ENCODE measurements around the gene IL36B.
A peak's percentile ranks its signal among the peaks of the same experiment; 100 is the strongest.

Gene IL36B

GRCh38 chr2:113075600-113075999 is 22.9 kb upstream of the IL36B start:
- no peak for DNase-seq (ENCODE audit: low read depth)

- no peak for DNase-seq (ENCODE audit: low read depth)
Measured at GRCh38 chr2:113075030-113075429, 22.4 kb upstream of the IL36B start.

- DNase-seq (ENCODE audit: low read depth): no peak
Measured at GRCh38 chr2:113073325-113073834, 20.7 kb upstream of the IL36B start.

DNA sequence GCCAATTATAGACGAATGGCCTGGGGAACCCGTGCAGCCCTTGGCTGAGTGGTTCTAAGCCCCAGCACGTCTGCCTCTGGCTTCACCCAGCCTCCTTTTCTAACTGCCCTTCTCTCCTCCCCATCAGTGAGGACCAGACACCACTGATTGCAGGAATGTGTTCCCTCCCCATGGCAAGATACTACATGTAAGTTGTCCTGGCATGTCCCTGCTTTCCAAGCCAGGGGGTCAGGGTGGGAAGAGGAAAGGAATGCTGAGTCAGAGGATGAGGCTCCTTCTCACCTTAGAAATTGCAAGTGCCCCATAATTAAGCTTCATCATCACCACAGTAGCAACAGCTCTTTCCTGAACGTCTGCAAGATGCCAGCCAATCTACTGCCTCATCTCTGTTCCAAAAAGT is 19.9 kb upstream of the IL36B start:
- DNase-seq (ENCODE audit: low read depth): no peak

DNA sequence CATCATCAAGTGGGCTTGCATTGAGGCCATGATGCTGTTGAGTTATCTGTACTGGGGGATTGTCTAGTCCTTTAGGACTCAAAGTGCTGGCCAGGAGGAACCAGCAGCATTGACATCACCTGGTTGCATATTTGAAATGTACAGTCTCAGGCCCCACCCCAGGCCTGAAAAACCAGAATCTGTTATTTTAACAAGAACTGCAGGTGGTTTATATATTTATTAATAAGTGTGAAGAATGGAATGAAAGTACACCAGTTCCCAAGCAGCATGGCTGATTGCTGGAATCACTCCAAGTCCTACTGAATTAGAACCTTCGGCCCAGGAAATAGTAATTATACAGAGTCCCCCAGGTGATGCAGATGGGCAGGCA is 17.9 kb upstream of the IL36B start:
- DNase-seq (ENCODE audit: low read depth): no peak

DNA sequence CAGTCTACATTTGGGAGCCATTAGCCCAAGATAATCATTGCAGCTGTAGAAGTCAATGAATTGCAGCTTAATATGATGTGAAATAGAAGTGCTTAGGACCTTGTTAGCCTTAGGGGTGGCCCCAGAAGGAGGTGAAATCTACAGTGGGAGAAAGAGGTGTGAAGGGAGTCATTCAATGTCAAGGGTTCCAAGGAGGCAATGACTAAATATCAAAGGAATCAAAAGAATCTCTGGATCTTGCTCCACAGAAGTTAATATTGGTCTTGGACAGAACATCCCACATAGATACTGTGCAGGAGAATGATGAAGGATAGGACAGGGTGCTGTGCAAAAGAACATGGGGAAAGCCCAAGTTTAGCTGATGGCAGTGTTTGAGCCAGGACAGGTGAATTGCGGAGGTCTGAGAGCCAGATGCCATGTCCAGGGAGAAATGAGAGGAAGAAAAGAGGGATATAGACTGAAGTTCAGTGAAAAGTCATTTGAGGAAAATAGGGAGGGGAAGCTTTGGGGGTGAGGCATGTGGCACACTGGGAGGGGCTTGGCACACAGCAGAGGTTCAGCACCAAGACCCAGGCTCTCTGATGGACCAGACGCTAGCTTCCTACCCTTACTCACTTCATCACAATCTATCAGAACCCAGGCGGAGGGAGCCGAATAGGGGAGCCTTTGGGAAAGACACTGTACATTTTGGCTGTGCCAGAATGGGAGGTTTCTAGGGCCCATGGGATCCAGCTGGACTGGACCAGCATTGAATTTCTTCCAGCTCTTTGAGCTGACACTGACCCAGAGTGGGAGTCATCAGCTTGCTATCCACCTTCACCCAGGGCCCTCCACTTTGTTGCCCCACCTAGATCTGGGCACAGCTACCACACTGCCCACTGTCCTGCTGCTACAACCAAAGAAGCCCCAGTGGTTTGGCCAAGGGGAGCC is 17.3 kb upstream of the IL36B start:
- peak; percentile 75 for DNase-seq (ENCODE audit: low read depth)

- DNase-seq (ENCODE audit: low read depth): peak; percentile 62
Measured at GRCh38 chr2:113068706-113069485, 16.2 kb upstream of the IL36B start.

DNA sequence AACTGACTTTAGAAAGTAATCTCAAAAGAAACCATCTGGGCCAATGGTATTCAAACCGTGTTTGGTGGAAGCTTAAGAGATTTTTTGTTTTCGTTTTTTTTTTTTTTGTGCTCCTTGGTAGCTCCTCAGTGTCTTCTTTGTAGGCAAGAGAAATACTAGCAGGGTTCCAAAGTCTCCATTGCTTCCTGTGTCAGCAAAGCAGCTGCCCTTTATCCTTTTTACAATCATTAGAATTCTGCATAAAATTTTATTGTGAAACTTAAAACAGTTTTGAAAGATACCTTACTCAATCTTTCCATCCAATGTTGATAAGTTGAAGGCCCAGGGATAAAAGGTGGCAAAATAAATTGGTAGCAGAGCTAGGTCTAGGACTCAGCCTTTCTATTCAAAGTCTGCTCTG is 15.6 kb upstream of the IL36B start:
- DNase-seq (ENCODE audit: low read depth): no peak

DNA sequence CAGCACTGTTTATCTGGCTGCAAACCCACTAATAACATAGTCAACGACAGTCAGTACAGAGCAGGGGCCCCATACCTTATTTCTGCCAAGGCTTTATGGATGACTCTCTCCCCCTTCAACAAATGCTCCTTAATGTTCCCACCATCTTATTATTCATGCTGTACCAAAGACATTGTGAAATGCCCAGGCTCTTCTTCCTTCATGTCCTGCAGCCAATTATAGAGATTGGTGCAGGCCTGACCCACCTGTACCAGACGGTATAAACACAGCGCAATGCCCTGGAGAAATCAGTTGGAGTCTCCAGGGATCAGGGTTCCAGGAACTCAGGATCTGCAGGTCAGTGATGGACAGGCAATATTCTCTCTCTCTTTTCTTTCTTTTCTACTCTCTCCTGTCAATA is 15.0 kb upstream of the IL36B start, which contains the start of gene IL1F10:
IL1F10 (plus strand) TSS at position 290 of the 400 bp plus-strand sequence. CDS start 4,769 bp downstream, outside the sequence.
- no peak for DNase-seq (ENCODE audit: low read depth)

GRCh38 chr2:113064898-113065297 is 12.2 kb upstream of the IL36B start:
- DNase-seq (ENCODE audit: low read depth): no peak

DNA sequence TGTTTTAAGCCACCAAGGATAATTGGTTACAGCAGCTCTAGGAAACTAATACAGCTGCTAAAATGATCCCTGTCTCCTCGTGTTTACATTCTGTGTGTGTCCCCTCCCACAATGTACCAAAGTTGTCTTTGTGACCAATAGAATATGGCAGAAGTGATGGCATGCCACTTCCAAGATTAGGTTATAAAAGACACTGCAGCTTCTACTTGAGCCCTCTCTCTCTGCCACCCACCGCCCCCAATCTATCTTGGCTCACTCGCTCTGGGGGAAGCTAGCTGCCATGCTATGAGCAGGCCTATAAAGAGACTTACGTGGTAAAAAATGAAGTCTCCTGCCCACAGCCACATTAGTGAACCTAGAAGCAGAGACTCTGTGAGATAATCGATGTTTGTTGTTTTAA is 11.6 kb upstream of the IL36B start:
- DNase-seq (ENCODE audit: low read depth): no peak

- DNase-seq (ENCODE audit: low read depth): no peak
Measured at GRCh38 chr2:113061896-113062770, 9.5 kb upstream of the IL36B start.

DNA sequence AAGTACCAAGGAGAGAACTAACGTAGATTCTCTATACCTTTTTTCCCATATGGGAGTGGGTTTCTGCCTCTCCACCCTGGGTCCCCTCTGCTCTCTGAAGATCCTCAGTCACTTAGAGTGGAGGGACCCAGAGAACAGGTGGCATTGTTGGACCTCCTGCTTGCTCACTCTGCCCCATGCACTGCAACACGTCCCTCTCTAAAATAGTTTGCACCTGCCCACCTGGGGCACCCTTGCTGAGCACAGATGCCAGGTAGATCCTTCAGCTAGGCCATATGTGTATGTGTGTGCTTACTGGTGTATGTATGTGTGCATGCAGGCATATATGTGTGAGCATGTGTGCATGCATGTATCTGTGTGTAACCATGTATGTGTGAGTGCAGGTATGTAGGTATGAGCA is 8.6 kb upstream of the IL36B start:
- DNase-seq (ENCODE audit: low read depth): no peak

GRCh38 chr2:113060796-113061195 is 8.1 kb upstream of the IL36B start:
- DNase-seq (ENCODE audit: low read depth): no peak

GRCh38 chr2:113060396-113060795 is 7.7 kb upstream of the IL36B start:
- no peak for DNase-seq (ENCODE audit: low read depth)

DNA sequence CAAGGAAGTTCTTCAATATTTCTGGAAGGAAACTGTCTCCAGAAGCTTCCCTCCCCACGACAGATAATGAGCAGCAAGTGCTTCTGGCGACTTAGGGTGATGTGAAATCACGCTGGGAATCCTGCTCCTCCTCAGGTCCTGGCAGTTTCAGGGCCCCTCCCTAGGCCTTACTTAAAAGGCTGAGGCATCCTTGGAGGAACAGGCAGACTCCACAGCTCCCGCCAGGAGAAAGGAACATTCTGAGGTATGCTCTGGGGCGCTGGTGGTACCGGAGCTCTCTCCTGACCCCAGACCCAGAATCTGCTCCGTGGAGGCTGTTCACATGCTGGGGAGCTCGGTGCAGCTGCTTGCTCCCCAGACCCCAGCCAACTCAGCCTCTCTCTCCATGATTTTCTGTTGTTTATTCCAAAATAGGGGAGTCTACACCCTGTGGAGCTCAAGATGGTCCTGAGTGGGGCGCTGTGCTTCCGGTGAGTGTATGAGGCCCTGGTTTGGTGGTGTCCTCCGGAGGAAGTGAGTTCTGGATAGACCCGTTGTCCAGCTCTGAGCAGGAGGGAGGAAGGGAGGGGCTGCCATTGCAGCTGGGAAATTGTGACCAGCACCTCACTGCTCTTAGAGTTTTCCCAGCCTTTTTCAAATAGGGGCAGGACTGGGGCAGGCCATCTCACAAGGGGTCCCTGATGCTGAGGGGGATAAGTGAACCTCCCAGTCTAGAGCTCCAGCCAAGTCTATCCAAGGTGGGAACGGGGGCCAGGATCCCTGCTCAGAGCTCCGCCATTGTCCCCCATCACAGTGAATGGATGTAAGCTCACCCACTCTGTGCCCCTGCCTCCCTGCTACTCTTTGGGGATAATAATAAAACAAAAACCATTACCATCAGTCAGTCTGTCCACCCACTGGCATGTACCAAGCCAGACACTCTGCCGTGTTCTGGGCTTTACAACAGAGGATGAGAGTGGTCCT is 6.6 kb upstream of the IL36B start, which contains the start of gene IL36RN:
IL36RN (plus strand) TSS at position 201 of the 963 bp plus-strand sequence; CDS start at position 442, 241 bp downstream.
- no peak for DNase-seq (ENCODE audit: low read depth)

DNA sequence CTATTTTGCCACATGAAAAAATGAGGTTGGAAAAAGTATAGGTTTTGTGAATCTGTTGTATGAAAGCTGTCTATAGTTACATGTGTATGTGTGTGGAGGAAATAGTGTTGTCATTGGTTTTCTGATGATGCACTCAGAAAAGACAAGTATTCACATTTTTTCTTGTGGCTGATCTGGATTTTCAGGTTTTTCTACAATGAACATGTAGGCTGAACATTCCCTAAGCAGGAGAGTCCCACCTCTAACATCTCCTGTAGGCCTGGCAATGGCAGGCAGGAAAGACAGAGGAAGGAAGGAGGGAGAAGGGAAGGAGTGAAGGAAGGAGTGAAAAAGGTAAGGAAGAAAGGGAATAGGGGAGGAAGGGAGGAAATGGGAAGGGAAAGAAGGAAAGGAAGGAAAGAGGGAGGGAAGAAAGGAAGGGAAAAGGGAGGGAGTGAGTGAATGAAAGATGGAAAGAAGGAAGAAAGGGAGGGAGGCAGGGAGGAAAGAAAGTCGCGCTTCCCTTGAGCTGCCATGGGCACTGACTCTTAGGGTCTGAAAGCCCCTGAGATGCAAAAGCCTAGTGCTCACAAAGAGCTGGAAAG is 5.8 kb upstream of the IL36B start:
- DNase-seq (ENCODE audit: low read depth): no peak

DNA sequence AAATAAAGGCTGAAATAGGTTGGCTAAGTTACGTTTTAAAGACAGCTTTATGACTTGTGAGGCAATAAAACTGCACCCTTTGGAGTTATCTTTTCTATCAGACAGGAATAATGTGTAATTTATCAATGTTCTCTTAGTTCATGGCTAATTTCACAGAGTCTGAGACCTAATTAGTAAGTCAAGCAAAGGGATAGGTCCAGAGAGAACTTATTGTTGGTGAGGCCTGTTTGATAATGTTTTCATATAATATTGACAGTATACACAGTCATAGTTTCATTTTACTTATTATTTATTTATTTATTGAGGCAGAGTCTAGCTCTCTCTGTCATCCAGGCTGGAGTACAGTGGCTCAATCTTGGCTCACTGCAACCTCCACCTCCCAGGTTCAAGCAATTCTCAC is 4.5 kb upstream of the IL36B start:
- no peak for DNase-seq (ENCODE audit: low read depth)

DNA sequence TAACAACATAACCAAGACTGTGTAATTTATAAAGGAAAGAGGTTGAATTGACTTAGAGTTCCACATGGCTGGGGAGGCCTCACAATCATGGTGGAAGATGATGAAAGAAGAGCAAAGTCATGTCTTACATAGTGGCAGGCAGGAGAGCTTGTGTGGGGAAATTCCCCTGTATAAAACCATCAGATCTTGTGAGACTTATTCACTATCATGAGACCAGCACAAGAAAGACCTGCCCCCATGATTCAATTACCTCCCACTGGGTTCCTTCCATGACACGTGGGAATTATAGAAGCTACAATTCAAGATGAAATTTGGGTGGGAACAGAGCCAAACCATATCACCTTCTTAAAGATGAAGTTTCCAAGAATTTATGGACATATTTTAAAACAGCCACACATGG is 3.9 kb upstream of the IL36B start:
- no peak for DNase-seq (ENCODE audit: low read depth)

GRCh38 chr2:113054066-113054465 is 1.4 kb upstream of the IL36B start:
- no peak for DNase-seq (ENCODE audit: low read depth)
